Transverse colon (tissue), 3 donors: ENCODE measurements around the gene COL23A1.

Source experiments
- POLR2A ChIP-seq: fragments of 450-650 bp; IDR thresholded peaks from one replicate; pipeline ENCODE4 v1.6.1; 2016; ENCODE audit warnings: antibody characterized with exemption, mild to moderate bottlenecking, moderate library complexity
- TF ChIP-seq, protein P1 (sequence below), 5 experiments: fragments of 200-600 bp in 3 of 5; fragments of 450-650 bp in 2 of 5; sonication (generic) in 3 of 5; IDR thresholded peaks; 1 replicate in 2 of 5; 2 replicates in 3 of 5; pipeline ENCODE4 v1.5.1; 2016 to 2017; ENCODE audit warnings: antibody characterized with exemption in 5 of 5, inconsistent platforms in 3 of 5, mild to moderate bottlenecking in 2 of 5, moderate library complexity in 1 of 5

DNA sequence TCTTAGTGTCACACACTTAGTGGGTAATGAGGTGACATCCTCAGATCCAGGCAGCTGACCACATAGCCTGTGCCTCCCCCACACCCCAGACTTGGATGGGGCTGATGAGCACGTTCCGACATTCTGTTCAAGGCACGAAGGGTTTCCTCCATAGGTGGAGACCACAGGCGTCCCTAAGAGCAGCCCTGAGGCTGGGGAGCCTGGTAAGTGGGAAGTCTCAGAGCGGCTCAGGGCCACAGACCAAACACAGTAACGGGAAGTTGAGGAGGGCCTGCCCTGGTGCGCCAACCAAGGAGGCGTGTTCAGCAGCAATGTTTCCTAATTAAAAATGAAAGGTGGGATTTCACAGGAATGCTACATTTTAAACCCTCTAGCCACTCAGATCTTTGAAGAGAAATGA, 255.3 kb downstream of the COL23A1 start:
- TF ChIP-seq, protein P1, sequence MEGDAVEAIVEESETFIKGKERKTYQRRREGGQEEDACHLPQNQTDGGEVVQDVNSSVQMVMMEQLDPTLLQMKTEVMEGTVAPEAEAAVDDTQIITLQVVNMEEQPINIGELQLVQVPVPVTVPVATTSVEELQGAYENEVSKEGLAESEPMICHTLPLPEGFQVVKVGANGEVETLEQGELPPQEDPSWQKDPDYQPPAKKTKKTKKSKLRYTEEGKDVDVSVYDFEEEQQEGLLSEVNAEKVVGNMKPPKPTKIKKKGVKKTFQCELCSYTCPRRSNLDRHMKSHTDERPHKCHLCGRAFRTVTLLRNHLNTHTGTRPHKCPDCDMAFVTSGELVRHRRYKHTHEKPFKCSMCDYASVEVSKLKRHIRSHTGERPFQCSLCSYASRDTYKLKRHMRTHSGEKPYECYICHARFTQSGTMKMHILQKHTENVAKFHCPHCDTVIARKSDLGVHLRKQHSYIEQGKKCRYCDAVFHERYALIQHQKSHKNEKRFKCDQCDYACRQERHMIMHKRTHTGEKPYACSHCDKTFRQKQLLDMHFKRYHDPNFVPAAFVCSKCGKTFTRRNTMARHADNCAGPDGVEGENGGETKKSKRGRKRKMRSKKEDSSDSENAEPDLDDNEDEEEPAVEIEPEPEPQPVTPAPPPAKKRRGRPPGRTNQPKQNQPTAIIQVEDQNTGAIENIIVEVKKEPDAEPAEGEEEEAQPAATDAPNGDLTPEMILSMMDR (IDR thresholded peaks at IDR 0.05) = no peak
- no peak for TF ChIP-seq POLR2A
